ENCODE data around the gene PKHD1. TPM values are rescaled to one million over a fixed set of nuclear protein-coding genes. Genes with fewer than 3 reads are reported as not detected.

PKHD1 gene
- total RNA-seq, 1 donor from 2014 or later = 1.7 TPM

DNA sequence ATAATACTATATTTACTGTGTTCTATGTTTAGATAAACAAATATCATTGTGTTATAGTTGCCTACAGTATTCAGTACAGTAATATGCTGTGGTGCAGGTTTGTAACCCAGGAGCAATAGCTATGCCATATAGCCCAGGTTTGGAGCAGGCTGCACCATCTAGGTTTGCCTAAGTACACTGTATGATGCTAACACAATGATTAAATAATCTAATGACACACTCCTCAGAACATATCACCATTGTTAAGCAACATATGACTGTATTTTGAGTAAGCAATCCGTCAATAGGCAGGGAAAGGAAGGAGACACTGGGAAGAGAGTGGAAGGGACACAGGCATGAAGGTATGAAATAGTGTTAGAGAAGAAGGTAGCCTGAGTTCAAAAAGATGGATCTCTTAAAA is 369.9 kb downstream of the PKHD1 start:
- no peak for DNase-seq (ENCODE audit: low spot score)

DNA sequence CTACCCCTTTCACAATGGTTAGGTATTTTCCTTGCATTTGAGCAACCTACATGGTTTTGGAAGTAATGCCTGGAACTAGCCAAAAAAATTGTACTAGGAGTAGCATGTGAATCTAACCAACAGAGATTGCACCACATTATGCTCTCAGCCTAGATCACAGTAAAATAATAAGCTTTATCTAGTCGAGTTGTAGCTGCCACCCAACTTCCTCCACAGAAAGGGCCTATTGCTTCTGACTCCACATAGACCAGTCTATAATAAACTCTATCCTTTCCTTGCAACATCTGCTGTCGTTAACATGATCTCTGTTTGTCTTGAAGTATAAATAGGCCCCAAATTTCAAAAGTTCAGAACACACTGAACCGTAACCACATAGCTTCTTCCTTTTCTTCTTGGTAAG is 375.5 kb downstream of the PKHD1 start:
- no peak for DNase-seq (ENCODE audit: low spot score)

DNA sequence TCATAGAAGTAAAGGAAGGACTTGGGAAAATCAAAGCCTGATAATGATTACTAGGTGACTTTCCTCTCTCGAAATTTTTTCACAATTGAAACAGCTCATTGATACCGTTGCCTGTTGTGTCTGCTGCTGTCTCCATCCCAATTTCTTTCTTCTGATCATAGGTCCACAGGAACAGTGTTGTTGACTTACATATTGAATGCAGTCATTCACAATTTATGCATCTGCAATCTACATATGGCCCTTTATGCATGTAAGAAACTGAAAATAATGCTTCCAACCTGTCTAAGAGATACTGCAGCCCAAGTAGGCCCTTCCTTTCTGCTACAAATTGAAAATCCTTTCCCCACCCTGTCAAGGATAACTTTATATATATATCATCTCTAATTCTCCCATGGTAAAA is 381.3 kb downstream of the PKHD1 start:
- no peak for DNase-seq (ENCODE audit: low spot score)

DNA sequence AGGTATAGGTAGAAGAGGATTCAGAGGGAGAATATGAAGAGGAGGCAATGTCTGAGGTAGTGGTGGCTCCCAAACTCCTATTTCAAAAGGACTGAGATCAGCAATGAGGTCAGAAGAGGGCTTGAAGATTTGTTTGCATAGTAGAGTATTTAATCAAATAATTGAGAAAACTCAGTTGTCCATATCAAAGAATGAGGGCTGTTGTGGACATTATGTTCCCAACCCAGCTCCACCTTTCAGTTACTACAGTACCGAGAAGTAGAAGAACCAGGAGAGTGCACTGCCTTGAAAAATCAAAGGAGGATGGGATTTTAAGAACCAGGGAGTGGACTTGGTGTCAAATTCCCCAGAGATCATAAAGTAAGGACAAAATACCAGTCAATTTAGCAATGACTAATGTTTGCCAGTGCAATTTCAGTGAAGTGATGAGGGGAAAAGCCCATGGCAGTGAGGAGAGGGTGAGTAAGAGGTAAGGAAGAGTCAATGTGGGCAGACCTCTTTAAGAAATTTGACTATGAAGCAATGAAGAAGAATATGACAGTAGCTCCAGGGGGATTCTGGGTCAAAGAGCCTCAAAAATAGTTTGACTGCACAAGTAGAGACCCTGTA is 382.4 kb downstream of the PKHD1 start:
- no peak for DNase-seq (ENCODE audit: low spot score)

DNA sequence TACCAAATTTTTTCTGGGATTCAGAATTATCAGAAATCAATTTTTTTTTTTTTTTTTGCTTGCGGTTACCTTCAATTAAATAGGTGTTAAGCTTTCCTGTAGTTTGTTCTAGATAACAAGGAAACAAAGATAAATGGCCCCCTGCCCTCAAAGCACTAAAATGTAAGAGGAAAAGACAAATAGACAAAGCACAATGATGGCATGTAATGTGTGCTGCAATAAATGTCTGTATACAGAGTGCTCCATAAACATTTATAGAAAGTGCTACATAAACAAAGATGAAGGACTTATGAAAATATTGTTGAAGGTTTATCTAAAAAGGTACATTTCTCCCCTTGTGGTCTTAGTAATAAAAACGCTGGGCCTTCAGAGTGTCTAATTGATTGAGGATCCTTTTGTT is 384.6 kb downstream of the PKHD1 start:
- no peak for DNase-seq (ENCODE audit: low spot score)

DNA sequence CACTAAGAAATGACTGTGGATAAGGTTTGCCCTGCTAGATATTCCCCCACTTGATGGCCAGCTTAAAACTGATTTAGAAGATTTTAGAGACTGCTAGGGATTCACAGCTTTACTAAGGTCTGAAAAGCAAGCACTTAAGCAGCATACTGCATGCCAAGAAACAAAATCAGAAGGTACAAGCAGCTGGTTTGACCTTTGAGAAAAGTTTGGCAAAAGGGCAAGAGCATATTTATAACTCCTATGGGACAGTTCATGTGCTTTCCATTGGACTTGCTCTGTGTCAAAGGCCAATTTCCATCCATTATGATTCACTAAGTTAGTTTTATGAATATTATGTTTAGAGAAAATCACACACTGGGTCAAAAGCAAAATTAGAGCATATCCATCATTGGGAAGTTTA is 402.8 kb downstream of the PKHD1 start:
- DNase-seq (ENCODE audit: low spot score) = no peak

DNA sequence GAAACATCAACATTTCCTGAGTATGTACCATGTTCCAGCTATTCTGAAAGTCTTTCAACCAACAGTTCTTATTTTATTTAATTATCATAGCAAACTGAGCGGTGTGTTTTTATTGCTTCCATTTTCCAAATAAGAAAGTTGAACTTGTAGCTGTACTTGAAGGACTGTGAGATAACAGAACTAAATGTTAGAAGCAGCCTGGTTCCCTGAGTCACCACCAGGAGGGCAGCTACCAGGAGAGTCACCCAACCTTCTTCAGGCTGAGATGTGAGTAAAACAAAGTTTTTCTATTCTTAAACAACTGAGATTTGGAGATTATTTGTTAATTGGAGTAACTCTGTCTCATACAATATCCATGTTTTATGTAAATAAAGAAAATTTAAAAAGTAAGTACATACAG is 403.4 kb downstream of the PKHD1 start:
- no peak for DNase-seq (ENCODE audit: low spot score)

DNA sequence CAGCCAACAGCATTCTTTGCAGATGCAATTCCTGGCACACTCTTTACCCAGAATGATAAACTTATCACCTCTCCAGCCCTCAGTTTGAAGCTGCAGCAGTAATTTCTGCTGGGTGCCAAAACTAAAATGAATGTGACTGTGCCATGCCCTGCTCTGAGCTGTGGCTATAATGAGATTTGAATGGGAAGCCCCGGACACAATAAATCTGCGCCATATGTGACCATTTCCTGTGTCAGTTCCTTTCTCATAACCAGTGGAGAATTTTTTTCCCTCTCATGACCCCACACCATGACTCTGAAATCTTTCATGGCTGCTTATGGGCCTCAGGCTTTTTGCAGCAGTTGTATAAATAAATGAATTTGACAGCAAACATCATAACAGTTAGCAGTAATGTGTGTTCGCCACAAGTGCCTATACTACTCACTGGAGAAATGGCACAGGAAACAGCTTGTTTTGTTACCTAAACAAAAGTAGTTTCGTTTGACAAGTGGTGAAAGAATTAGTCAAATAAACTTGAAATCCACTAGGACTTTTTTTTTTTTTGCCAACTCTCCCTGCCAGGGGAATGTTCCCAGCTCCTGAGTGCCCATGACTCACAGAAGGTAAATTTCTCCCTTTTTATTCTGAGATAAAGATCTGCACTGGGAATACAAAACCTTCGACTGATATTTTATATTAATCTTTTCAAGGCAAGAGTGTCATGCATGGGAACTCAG is 408.4 kb downstream of the PKHD1 start:
- DNase-seq (ENCODE audit: low spot score) = no peak

DNA sequence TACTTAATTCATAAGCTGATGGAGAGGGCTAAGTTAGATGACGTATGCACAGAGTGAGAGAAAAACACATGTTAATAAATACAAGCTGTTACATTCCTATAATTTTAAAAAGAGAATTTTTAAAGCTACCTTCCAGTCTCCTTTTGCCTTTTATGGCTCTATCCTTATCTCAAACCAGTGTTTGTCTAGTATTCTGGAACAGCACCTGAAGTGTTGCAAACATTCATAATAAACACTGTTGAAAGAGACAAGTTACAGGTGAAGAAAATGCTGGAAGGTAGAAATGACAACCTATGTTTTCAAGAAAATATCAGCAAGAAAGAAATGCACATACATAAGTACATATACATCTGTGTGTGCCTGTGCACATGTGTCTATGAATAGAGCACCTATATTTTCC is 409.1 kb downstream of the PKHD1 start:
- DNase-seq (ENCODE audit: low spot score) = no peak

DNA sequence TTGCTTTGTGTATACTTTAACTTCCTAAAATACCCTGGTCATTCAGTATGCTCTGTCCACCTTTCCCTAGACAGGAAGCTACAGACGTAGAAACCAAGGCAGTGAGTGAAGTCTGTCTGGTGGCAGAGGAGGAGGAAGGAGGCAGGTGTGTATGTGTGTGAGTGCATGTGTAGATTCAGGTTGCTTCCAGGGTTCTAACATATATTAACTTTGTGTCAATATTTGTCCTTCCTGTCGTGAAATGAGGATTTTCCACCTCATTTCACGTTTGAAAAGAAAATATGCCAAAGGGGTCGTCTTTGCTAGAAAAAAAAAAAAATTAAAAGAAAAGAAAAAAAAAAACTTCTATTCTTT is 411.5 kb downstream of the PKHD1 start:
- DNase-seq (ENCODE audit: low spot score) = no peak

DNA sequence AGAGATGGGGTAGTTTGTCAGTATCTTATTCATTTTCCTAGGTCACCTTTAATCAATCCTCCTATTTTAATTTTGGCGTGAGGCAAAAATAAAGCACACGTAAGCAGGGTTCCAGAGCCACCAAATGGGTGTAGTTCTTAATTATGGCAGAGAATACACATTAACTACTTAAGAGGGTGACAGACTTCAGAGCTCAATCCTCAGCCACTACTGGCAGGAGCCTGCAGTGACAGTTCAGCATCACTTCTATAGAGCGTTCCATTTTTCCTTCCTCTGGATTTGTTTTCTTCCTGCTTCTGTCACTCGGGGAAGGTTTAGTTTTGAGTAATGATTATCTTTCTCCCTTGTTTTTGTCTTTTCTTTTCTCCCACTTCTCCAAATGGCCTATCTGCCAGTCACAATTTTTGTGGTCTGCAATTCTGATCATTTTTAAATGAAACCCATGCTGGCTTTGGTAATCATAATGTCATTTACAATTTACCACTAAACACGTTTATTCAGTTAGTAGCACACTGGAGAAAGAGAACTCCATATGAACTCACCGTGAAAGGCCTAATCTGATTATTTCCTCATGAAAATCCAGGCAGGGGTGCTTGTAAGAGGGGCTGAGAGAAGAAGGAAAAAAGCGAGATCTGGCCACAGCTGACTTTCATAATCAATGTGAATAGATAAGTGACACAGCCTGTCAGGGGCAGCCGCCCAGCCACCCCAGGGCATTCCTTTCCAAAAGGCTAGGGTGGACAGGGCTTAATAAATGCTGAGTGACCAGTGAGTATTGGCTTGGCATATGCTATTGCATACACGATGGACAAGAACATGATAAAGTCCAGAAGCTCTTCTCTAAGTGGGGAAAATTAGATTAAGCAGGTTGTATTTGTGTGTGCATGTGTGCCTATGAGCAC is 412.1 kb downstream of the PKHD1 start:
- DNase-seq (ENCODE audit: low spot score) = no peak

DNA sequence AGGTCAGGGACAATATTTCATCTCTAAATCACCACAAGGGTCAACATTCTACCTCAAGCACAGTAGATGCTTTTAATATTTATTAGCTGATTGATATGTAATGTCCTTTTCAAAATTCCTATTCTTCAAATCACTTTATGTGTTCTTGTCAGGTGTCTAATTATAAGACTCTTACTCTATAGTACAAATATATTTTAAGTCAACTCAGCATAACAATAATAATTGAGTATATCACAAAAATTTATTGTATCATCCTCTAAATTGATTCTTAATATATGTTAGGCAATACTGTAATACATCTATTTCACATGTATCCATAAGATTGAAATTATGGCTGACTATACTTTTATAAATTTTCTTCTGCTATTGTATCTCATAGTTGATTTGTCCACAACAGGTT is 423.9 kb downstream of the PKHD1 start:
- no peak for DNase-seq (ENCODE audit: low spot score)

DNA sequence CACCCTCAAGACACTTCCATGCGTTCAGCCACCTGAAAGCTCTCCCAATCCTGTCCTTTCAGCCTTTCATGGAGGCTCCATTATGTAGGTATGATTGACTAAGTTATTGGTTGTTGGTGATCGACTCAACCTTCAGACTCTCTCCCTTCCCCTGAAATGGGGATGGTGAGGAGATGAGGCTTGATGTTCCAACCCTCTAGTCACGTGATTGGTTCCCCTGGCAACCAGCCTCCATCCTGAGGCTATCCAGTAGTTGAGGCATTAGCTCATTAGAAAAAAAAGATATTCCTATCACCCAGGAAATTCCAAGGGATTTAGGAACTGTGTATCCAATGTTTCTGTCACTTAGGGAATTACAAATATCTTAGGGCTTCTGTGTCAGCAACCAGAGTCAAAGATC is 426.6 kb downstream of the PKHD1 start:
- DNase-seq (ENCODE audit: low spot score) = no peak

DNA sequence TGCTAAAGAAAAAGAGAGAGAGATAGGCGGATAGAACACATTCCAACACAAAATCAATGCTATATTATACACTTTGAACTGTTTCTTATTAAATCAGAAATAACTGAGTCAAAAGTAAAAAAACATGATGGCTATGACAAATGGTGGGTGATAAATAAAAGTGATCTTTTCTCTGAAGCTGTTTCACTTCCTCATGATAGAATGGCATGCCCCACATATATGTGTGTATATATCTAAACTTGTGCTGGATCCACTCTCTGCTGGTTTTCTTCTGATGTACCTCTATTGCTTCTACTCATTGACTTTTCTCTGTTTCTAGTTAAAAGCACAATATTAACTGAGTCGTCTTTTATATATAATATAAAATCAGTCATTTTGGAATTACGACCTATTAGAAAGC is 429.9 kb downstream of the PKHD1 start:
- no peak for DNase-seq (ENCODE audit: low spot score)

DNA sequence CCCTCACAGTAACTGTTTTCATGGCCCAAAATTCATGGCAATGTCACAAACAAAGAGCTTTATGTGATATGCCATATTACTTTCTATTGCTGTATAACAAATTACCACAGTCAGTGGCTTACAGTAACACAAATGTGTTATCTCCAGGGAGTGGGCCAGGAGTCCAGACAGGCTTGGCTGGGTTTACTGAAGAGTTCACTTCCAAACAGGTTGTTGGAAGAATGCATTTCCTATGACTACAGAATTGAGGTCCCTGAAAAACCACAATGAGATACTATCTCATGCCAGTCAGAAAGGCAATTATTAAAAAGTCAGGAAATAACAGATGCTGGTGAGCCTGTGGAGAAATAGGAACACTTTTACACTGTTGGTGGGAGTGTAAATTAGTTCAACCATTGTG is 431.9 kb downstream of the PKHD1 start:
- DNase-seq (ENCODE audit: low spot score) = no peak

DNA sequence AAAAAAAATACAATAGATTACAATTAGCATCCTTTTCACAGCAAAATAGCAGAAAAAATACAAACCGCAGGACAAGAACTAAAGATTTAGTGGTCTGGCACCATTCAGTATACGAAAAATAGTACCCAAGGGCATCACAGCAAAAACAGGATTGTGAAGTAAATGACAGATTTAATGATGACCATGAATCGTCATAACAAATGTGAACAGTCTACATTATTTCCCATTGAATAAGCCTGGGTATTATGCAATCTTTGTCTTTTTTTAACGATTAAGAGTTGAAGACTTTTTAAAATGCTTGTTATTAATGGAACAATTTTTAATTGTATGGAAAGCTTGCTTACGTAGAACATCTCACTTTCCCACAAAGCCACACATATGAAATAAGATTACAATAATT is 432.8 kb downstream of the PKHD1 start:
- no peak for DNase-seq (ENCODE audit: low spot score)

DNA sequence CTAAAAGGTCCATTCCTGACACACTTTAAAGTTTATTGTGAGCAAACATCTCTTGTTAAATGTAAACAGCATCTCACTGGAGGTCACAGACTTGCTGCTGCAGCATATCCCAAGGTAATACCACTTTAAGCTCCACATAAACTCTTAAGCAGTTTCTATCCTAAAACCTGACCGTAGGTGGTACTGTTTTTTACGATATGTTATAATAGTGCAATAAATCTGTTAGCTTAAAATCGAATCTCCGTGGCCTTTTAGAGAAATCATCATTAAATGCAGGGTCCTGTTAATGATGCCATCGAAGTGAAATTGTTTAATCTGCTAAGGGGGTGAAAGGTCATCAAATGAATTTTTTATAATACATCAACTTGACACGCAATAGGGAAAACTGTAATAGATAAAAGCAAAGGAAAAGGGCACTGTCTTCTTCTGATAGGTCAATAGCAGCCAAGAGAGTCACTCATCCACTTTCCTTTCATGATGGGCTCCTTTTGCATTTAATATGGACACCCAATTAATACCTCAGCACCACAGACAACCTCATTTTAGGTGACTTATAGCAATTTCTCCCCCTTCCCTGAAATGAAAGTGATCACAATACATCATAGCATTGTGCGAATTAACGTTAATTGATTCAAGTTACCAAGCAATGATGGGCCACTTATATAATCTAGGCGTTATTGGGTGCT is 436.1 kb downstream of the PKHD1 start:
- DNase-seq (ENCODE audit: low spot score) = no peak

DNA sequence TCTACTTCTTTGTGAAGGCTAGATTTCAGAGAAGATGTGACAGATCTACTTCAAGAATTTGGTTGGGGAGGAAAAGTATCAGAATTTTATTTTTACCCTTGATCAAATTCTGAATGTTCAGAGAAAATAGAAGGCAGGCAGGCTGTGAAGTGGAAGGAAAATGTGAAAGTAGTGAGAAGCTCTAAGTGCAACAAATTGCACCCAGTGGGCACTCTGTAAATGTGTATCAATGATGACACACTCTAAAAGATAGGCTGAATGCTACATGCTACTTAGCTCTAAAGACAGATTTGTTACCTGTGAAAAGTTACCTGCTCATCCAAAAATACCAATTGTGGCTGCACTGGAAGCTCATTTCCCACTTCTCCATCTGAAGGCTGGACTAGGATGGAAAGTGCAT is 438.6 kb downstream of the PKHD1 start:
- no peak for DNase-seq (ENCODE audit: low spot score)

DNA sequence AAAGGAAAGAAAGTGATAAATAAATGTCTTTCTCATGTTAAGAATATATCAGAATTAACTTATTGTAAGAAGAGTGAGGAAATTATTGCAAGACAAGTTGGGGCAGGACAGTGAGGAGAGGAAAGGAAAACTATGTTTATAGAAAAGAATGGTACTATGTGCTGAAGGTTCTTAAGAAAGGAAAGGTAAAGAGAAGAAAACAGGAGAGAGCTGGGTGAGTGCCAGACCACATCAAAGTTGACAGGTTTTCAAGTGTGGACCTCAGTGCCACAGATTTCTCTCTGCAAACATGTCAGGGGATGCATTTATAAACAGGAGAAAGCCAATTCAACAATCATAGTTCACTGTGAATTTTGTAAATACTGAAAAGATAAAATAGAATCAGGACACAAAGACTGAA is 439.2 kb downstream of the PKHD1 start:
- DNase-seq (ENCODE audit: low spot score) = no peak

DNA sequence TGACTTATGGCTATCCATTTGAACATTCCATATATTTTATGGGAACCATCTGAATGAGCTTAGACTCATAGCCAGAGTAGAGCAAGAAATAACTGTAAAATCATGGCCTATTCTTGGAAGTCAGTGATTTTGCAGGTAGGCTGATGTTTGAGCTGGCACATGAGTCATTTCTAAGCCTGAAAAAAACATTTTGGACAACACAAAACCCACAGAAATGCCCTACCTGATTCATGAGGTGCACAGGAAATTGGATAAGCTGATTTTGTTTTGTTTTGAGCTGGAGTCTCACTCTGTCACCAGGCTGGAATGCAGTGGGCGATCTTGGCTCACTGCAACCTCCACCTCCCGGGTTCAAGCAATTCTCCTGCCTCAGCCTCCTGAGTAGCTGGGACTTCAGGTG is 443.0 kb downstream of the PKHD1 start:
- DNase-seq (ENCODE audit: low spot score) = no peak

DNA sequence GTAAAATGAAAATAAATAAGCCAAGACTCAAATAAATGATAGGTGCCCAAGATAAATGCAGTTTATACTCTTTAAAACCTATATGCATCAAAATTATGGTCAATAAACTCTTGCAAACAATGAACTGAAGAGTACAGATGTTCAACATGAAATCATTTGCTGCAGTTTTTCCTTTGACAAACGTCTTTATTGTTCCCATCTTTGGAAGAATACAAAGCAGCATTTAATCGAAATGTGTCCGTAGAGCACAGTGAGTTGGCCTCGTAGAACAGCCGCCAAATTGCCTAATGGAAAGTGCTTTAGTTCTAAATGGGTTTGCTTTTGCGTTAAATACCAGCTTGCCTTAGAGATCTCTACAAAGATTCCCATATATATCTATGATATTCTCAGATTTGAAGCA is 447.4 kb downstream of the PKHD1 start:
- DNase-seq (ENCODE audit: low spot score) = no peak

DNA sequence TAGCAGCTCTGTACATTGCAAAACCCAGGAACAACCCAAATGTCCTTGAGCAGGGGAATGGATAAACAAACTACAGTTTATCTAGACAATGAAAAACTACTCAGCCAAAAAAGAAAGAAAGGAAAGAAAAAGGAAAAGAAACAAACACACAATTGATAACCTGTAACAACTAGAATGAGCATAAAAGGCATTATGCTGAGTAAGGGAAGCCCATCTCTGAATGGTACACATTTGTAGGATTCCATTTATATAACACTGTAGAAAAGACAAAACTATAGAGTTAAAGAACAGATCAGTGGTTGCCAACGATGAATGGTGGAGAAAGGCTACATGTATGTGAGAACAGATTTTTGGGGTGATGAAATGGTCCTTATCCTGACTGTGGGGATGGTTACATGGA is 454.0 kb downstream of the PKHD1 start:
- no peak for DNase-seq (ENCODE audit: low spot score)
